Measurements from ENCODE around the gene ILF2. TPM values are rescaled to one million over a fixed set of nuclear protein-coding genes. Genes with fewer than 3 reads are reported as not detected.
A peak's percentile ranks its signal among the peaks of the same experiment; 100 is the strongest.
"Not testable (repeated sequence)": the region's sequence is repeated elsewhere in the genome, so short reads cannot be mapped to it uniquely, and the experiment has no call there.

ILF2 gene
- total RNA-seq, 4 donors from 2014 or later = 110 to 138 (median 117) TPM

DNA sequence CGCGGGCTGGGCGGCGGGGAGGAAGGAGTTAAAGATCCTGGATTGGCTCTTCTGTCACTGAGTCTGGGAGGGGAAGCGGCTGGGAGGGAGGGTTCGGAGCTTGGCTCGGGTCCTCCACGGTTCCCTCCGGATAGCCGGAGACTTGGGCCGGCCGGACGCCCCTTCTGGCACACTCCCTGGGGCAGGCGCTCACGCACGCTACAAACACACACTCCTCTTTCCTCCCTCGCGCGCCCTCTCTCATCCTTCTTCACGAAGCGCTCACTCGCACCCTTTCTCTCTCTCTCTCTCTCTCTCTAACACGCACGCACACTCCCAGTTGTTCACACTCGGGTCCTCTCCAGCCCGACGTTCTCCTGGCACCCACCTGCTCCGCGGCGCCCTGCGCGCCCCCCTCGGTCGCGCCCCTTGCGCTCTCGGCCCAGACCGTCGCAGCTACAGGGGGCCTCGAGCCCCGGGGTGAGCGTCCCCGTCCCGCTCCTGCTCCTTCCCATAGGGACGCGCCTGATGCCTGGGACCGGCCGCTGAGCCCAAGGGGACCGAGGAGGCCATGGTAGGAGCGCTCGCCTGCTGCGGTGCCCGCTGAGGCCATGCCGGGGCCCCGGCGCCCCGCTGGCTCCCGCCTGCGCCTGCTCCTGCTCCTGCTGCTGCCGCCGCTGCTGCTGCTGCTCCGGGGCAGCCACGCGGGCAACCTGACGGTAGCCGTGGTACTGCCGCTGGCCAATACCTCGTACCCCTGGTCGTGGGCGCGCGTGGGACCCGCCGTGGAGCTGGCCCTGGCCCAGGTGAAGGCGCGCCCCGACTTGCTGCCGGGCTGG is 7.9 kb upstream of the ILF2 start, which contains the start of gene NPR1:
TSS of gene NPR1 (plus strand) at position 170 of the 818 bp plus-strand sequence. CDS start at position 591, 421 bp downstream.
- TF ChIP-seq, protein P1, sequence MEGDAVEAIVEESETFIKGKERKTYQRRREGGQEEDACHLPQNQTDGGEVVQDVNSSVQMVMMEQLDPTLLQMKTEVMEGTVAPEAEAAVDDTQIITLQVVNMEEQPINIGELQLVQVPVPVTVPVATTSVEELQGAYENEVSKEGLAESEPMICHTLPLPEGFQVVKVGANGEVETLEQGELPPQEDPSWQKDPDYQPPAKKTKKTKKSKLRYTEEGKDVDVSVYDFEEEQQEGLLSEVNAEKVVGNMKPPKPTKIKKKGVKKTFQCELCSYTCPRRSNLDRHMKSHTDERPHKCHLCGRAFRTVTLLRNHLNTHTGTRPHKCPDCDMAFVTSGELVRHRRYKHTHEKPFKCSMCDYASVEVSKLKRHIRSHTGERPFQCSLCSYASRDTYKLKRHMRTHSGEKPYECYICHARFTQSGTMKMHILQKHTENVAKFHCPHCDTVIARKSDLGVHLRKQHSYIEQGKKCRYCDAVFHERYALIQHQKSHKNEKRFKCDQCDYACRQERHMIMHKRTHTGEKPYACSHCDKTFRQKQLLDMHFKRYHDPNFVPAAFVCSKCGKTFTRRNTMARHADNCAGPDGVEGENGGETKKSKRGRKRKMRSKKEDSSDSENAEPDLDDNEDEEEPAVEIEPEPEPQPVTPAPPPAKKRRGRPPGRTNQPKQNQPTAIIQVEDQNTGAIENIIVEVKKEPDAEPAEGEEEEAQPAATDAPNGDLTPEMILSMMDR (IDR thresholded peaks at IDR 0.05 in 4 of 5, conservative IDR thresholded peaks at IDR 0.05 in 1 of 5) = no peak
- TF ChIP-seq POLR2A (IDR thresholded peaks at IDR 0.05) = no peak
- DNase-seq (peak in 1 of 2 donors; percentile 34), ATAC-seq (peak; percentile 46 to 62)
- peak within 1 kb of the TSS; percentile 16 to 57 (median 52) for H3K27ac ChIP-seq
- H3K4me1 ChIP-seq = peaks cover 9 to 16% of the 10 kb centered on the region in 2 donors
- no peaks in the 10 kb centered on the region for H3K9me3 ChIP-seq
- peak within 1 kb of the TSS; percentile 45 to 70 (median 59) for H3K4me3 ChIP-seq
- intact Hi-C loops (cut with DNase I; ENCODE audit: low total_unique reads) = loop anchor here (1.0 to 2.0 kb wide), 2 partner anchors 71 to 94 kb away; no protein-coding TSS in a partner anchor
- in situ Hi-C loops (cut with MboI; ENCODE audit: low sequenced_read_pairs in 4 of 4) = loop anchor here (5.0 to 25.0 kb wide), 5 partner anchors 66 to 309 kb away; partner anchors contain the start of genes CREB3L4 (in 1 of the 4), JTB (in 1 of the 4), RAB13 (in 1 of the 4) and RPS27 (in 1 of the 4)
- peaks cover 20 to 27% (median 22%) of the 10 kb centered on the region in 3 donors for H3K27me3 ChIP-seq
- no peaks in the 10 kb centered on the region for H3K36me3 ChIP-seq

DNA sequence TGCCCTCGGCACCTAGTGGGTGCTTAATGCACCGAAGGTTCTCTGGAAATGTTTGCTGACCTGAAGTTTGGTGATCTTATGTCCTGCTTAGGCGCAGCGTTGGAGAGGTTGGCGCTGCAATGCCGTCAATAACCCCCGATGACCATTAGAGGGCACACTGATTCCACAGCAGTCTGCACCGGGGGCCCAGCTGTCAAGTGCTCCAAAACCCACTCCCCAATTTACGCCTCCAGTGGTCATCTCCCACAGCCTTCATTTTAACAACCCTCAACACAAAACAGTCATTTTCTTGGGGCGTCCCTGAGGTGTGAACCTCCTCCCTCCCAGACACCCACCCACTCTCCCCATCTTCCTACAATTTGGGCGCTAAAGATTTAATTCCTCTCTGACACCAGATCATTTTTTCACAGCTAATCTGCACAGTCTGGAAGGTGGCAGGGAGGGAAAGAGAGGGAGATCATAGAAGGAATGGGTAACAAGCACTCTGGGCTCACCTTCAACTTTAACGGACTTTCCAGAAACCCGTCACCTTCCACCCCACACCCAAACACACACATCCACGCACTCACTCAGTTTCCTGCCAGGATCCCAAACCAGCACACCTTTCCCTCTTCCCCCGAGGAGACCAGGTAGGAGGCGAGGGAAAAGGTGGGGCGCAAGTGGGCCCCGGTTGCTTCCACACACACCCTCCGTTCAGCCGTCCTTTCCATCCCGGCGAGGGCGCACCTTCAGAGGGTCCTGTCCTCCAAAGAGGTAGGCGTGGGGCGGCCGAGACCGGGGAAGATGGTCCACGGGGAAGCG is 7.1 kb upstream of the ILF2 start:
- H3K9me3 ChIP-seq = no peaks in the 10 kb centered on the region
- intact Hi-C loops (cut with DNase I; ENCODE audit: low total_unique reads) (loop anchor here (1.0 to 2.0 kb wide), 2 partner anchors 71 to 95 kb away; no protein-coding TSS in a partner anchor), in situ Hi-C loops (cut with MboI; ENCODE audit: low sequenced_read_pairs in 4 of 4) (loop anchor here (5.0 to 25.0 kb wide), 5 partner anchors 67 to 309 kb away; partner anchors contain the start of genes CREB3L4 (in 1 of the 4), JTB (in 1 of the 4), RAB13 (in 1 of the 4) and RPS27 (in 1 of the 4))
- H3K4me1 ChIP-seq = peaks cover 9 to 16% of the 10 kb centered on the region in 2 donors
- ATAC-seq = peak; percentile 58 to 73
- no peaks in the 10 kb centered on the region for H3K36me3 ChIP-seq
- TF ChIP-seq POLR2A (IDR thresholded peaks at IDR 0.05) = no peak
- TF ChIP-seq, protein P1 (IDR thresholded peaks at IDR 0.05 in 4 of 5, conservative IDR thresholded peaks at IDR 0.05 in 1 of 5) = peak; percentile 82 to 93 (median 84)
- H3K27me3 ChIP-seq = peaks cover 20 to 27% (median 22%) of the 10 kb centered on the region in 3 donors
- peak overlapping the region; percentile 45 to 70 (median 59) for H3K4me3 ChIP-seq
- DNase-seq = peak in 1 of 2 donors; percentile 22
- peak overlapping the region; percentile 16 to 57 (median 52) for H3K27ac ChIP-seq

DNA sequence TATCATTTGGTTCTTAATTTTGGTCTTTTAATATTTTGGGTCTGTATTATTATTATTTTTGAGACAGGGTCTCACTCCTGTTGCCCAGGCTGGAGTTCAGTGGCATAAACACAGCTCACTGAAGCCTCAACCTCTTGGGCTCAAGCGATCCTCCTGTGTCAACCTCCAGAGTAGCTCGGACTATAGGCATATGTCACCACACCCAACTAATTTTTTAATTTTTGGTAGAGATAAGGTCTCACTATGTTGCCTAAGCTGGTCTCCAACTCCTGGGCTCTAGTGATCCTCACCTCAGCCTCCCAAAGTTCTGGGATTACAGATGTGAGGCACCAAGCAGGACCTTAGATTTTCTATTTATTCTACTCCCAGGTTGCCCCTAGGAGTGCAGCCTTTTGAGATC is 2.7 kb upstream of the ILF2 start:
- Histone ChIP-seq H3K9me3 (no peaks in the 10 kb centered on the region), H3K27me3 (peaks cover 6 to 7% (median 7%) of the 10 kb centered on the region in 3 donors), H3K4me1 (peaks cover 24 to 29% of the 10 kb centered on the region in 2 donors), H3K36me3 (peaks cover 0 to 8% of the 10 kb centered on the region in 2 donors), H3K4me3 (no peak overlapping the region), H3K27ac (no peak overlapping the region)
- intact Hi-C loops (cut with DNase I; ENCODE audit: low total_unique reads) = loop anchor here (5.0 kb wide), 3 partner anchors 54 to 161 kb away; partner anchors contain the start of genes INTS3 and S100A2
- no peak for TF ChIP-seq POLR2A (IDR thresholded peaks at IDR 0.05)
- TF ChIP-seq, protein P1 (IDR thresholded peaks at IDR 0.05 in 4 of 5, conservative IDR thresholded peaks at IDR 0.05 in 1 of 5) = no peak
- in situ Hi-C loops (cut with MboI; ENCODE audit: low sequenced_read_pairs in 4 of 4) = loop anchor here in 3 of 4 donors (10.0 to 25.0 kb wide), 4 partner anchors 71 to 314 kb away; partner anchors contain the start of genes JTB (in 2 of the 3), RAB13 (in 2 of the 3), RPS27 (in 2 of the 3) and CREB3L4 (in 1 of the 3)
- ATAC-seq (no peak), DNase-seq (no peak)

DNA sequence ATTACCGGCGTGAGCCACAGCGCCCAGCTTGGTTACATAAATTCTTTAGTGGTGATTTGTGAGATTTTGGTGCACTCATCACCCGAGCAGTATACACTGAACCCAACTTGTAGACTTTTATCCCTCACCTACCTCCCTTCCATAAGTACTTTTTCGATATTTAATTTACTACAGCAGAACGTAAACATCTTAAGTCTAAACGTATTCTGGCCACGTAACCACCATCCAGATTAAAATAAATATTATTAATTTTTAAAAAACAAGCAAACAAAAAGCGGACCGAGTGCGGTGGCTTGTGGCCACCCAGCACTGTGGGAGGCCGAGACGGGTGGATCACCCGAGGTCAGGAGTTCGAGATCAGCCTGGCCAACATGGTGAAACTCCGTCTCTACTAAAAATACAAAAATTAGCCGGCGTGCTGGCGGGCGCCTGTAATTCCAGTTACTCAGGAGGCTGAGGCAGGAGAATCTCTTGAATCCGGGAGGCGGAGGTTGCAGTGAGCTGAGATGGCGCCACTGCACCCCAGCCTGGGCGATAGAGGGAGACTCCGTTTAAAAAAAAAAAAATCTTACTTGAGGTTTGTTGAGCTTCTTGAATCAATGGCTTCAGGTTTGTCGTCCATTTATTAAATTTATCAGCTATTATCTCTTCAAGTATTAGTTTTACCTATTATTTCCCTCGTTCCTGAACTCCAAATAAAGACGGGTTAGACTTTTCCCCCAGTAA is 998 bp upstream of the ILF2 start:
- H3K4me1 ChIP-seq = peaks cover 15 to 17% of the 10 kb centered on the region in 2 donors
- in situ Hi-C loops (cut with MboI; ENCODE audit: low sequenced_read_pairs in 4 of 4) = loop anchor here in 3 of 4 donors (10.0 to 25.0 kb wide), 4 partner anchors 73 to 316 kb away; partner anchors contain the start of genes JTB (in 2 of the 3), RAB13 (in 2 of the 3), RPS27 (in 2 of the 3) and CREB3L4 (in 1 of the 3)
- H3K36me3 ChIP-seq = peaks cover 0 to 25% of the 10 kb centered on the region in 2 donors
- not testable (repeated sequence) for H3K9me3 ChIP-seq, H3K27me3 ChIP-seq, DNase-seq, ATAC-seq
- peak overlapping the region; percentile 54 to 99 (median 59) for H3K4me3 ChIP-seq
- H3K27ac ChIP-seq = peak overlapping the region; percentile 80 to 87 (median 84)
- intact Hi-C loops (cut with DNase I; ENCODE audit: low total_unique reads) = loop anchor here (1.0 to 5.0 kb wide), 5 partner anchors 44 to 319 kb away; partner anchors contain the start of genes INTS3, RPS27, S100A13 and S100A2
